Measurements from ENCODE around the gene HIPK4. TPM values are rescaled to one million over a fixed set of nuclear protein-coding genes. Genes with fewer than 3 reads are reported as not detected.

HIPK4 gene
- total and polyA plus RNA-seq, 9 of the 15 experiments (the other 6 are each of a cell fraction or from before 2014, with no cell fraction given) = 0.06 to 0.09 TPM; not detected in 7

DNA sequence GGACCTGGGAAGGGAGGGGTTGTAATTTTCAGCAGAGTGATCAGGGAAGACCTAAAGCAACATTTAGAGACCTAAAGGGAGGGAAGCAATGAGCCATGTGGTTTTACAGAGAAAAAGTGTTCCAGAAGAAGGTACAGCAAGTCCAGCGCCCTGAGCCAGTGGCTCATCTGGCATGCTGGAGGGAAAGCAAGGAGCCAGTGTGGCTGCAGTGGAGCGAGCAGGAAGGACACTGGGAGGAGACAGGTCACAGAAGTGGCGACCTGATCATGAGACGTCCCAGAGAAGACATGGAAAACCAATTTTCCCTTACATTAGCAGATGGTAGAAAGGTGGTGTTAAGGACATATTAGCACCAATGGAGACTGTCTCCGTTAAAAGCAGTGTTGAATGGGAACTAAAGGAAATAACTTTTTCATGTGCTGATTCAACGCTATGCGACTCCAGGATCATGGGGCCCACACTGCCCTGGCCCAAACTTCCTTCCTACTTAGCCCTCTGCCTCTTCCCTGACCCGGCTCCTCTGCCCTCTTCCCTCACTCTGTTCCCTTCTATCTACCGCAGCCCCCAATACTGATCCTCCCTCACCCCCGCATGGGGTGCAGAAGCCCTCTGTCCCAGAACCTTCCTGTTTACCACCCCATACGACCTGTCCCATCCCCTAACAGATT is 47.2 kb downstream of the HIPK4 start (continued):
- TF ChIP-seq, protein P1, sequence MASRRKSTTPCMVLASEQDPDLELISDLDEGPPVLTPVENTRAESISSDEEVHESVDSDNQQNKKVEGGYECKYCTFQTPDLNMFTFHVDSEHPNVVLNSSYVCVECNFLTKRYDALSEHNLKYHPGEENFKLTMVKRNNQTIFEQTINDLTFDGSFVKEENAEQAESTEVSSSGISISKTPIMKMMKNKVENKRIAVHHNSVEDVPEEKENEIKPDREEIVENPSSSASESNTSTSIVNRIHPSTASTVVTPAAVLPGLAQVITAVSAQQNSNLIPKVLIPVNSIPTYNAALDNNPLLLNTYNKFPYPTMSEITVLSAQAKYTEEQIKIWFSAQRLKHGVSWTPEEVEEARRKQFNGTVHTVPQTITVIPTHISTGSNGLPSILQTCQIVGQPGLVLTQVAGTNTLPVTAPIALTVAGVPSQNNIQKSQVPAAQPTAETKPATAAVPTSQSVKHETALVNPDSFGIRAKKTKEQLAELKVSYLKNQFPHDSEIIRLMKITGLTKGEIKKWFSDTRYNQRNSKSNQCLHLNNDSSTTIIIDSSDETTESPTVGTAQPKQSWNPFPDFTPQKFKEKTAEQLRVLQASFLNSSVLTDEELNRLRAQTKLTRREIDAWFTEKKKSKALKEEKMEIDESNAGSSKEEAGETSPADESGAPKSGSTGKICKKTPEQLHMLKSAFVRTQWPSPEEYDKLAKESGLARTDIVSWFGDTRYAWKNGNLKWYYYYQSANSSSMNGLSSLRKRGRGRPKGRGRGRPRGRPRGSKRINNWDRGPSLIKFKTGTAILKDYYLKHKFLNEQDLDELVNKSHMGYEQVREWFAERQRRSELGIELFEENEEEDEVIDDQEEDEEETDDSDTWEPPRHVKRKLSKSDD (conservative IDR thresholded peaks at IDR 0.05; ENCODE audit: low read length) = no peak
- TF ChIP-seq NR0B1 (IDR thresholded peaks at IDR 0.05; ENCODE audit: partially characterized antibody) (no peak), CBFA2T3 (IDR thresholded peaks at IDR 0.05) (no peak), THAP7 (CRISPR knock-in tag; IDR thresholded peaks at IDR 0.05) (no peak), ZNF184 (CRISPR knock-in tag; IDR thresholded peaks at IDR 0.05) (no peak)

Measured in K562 (cell line).